ENCODE measurements around the gene SPRED2. TPM values are rescaled to one million over a fixed set of nuclear protein-coding genes. Genes with fewer than 3 reads are reported as not detected.

The SPRED2 gene
- total RNA-seq, 1 donor from 2014 or later = 54.5 TPM

DNA sequence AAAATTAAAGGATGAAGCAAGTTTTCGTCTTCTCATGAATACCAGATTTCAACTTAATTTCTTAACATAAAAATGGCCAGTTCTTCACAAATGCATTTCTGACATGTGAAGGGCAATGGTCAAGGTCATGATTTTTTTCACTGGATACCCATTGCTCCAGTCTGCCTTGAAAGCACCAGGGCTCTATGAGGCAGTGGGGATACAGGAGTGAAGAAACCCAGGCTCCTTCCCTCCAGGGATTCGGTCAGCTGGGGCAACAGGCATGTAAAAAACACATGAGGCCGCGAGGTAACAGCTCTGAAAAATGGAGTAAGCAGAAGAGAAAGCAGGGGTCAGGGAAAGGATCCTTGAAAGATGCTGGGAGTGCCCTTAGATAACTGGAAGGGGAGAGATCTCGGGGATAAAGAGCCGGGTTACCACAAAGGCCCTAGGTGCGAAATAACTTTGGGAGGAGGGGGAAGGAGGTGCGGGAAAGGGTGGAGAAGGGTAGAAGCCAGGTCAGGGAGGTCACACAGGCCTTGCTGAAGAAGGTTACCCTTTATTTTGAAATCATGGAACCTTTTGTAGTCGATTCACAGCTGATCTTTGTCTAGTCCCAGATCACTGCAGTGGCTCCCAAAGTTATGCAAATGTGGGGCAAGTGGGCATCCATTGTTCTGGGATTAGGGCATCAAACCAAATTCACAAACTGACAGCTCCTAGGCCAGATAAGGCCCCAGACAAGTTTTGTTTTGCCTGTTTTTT lies 5.2 kb upstream of the SPRED2 start:
- peaks cover 10% of the 10 kb centered on the region for H3K9me3 Mint-ChIP-seq (ENCODE audit: unreplicated experiment)
- H3K4me3 Mint-ChIP-seq (ENCODE audit: unreplicated experiment) = peak overlapping the region; percentile 100
- peak overlapping the region; percentile 86 for H3K27ac Mint-ChIP-seq (ENCODE audit: unreplicated experiment)
- TF ChIP-seq, protein P1, sequence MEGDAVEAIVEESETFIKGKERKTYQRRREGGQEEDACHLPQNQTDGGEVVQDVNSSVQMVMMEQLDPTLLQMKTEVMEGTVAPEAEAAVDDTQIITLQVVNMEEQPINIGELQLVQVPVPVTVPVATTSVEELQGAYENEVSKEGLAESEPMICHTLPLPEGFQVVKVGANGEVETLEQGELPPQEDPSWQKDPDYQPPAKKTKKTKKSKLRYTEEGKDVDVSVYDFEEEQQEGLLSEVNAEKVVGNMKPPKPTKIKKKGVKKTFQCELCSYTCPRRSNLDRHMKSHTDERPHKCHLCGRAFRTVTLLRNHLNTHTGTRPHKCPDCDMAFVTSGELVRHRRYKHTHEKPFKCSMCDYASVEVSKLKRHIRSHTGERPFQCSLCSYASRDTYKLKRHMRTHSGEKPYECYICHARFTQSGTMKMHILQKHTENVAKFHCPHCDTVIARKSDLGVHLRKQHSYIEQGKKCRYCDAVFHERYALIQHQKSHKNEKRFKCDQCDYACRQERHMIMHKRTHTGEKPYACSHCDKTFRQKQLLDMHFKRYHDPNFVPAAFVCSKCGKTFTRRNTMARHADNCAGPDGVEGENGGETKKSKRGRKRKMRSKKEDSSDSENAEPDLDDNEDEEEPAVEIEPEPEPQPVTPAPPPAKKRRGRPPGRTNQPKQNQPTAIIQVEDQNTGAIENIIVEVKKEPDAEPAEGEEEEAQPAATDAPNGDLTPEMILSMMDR (IDR thresholded peaks at IDR 0.05; ENCODE audit: partially characterized antibody, unreplicated experiment) = no peak
- peaks cover 23% of the 10 kb centered on the region for H3K4me1 Mint-ChIP-seq (ENCODE audit: low read depth, unreplicated experiment)
- peaks cover 7% of the 10 kb centered on the region for H3K27me3 Mint-ChIP-seq (ENCODE audit: unreplicated experiment)
- peaks cover 5% of the 10 kb centered on the region for H3K36me3 Mint-ChIP-seq (ENCODE audit: unreplicated experiment)
- DNase-seq = peak; percentile 31

DNA sequence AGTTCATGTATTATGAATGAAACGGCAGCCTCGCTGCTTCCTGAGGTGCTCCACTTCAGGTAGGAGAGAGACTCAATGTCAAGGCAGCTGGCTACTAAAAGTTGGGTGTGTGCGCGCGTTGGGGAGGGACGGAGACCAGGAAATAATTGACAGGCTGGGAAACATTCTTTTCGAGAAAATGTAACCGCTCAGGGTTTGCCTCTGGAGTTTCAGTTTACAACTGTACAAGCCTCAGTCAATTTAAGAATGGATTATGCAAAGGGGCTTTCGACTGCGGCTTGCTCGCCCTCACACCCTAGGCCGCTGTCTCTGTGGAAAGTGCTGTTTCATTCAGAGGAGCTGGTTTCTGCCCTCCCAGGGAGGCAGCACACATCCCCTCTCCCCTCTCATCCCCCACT lies 4.4 kb upstream of the SPRED2 start:
- H3K4me3 Mint-ChIP-seq (ENCODE audit: unreplicated experiment) = peak overlapping the region; percentile 100
- peaks cover 3% of the 10 kb centered on the region for H3K36me3 Mint-ChIP-seq (ENCODE audit: unreplicated experiment)
- H3K27me3 Mint-ChIP-seq (ENCODE audit: unreplicated experiment) = peaks cover 7% of the 10 kb centered on the region
- H3K9me3 Mint-ChIP-seq (ENCODE audit: unreplicated experiment) = peaks cover 13% of the 10 kb centered on the region
- peaks cover 23% of the 10 kb centered on the region for H3K4me1 Mint-ChIP-seq (ENCODE audit: low read depth, unreplicated experiment)
- H3K27ac Mint-ChIP-seq (ENCODE audit: unreplicated experiment) = peak overlapping the region; percentile 86
- DNase-seq = peak; percentile 22
- TF ChIP-seq, protein P1 (IDR thresholded peaks at IDR 0.05; ENCODE audit: partially characterized antibody, unreplicated experiment) = no peak

DNA sequence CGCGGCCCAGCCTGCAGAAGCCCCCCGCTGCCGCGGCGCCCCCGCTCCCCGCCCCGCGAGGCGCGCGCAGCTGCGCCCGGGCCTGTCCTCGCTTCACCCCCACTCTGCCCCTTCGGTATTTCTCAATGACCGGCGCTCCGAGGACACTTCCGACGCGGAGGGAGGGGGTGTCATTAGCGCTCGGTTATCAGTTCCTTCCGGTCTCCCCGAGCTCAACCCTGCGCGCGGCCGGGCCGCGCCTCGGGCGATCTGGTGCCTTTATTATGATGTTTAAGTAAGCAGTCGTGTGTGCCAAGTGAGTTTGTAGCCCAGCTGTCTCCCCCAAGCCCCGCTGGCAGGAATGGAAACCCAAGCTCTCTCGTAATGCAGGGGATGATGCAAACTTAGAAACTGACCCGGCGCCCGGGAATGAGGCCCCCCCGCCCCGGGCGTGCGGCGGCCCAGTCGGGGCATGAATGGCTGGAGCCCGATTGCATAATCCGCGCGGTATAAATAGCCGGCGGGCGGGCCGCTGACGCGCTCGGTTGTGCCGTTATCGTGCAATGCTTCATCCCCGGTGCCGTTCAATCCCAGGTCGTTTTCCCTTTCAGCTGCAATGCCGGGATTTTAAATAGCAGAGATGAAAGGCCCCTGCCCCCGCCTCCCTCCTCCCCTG lies 3.9 kb upstream of the SPRED2 start:
- Mint-ChIP-seq H3K4me3 (ENCODE audit: unreplicated experiment) (peak overlapping the region; percentile 100), H3K27ac (ENCODE audit: unreplicated experiment) (peak overlapping the region; percentile 100), H3K36me3 (ENCODE audit: unreplicated experiment) (no peaks in the 10 kb centered on the region), H3K27me3 (ENCODE audit: unreplicated experiment) (peaks cover 7% of the 10 kb centered on the region), H3K4me1 (ENCODE audit: low read depth, unreplicated experiment) (peaks cover 23% of the 10 kb centered on the region), H3K9me3 (ENCODE audit: unreplicated experiment) (peaks cover 14% of the 10 kb centered on the region)
- TF ChIP-seq, protein P1 (IDR thresholded peaks at IDR 0.05; ENCODE audit: partially characterized antibody, unreplicated experiment) = no peak
- DNase-seq = peak; percentile 73

DNA sequence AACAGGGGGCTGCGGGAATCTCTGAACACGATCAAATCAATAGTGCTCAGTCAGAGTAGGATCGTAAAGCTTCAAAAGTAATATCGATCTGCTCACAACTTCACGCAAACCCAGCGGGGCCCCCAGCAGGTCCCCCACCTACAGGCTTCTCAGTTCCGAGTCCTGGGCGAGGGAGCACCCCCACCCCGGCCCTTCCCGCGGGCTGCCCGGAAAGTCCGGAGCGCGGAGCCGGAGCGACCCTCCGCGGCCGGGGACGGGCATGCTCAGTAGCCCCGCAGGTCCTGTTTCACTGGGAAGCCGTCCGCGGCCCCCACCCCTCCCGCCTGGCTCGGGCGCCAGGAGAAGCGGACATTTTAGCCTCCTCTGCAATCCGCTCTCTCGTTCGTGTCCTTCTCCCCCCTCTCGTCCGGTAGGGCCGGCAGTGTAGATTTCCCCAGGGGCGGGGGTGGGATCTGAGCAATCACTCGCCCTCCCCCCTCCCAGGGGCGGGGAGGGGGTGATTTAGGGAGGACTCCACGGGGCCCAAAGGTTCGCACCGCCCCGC lies 3.3 kb upstream of the SPRED2 start:
- peak overlapping the region; percentile 100 for H3K27ac Mint-ChIP-seq (ENCODE audit: unreplicated experiment)
- H3K9me3 Mint-ChIP-seq (ENCODE audit: unreplicated experiment) = peaks cover 15% of the 10 kb centered on the region
- DNase-seq = peak; percentile 95
- TF ChIP-seq, protein P1 (IDR thresholded peaks at IDR 0.05; ENCODE audit: partially characterized antibody, unreplicated experiment) = no peak
- peaks cover 23% of the 10 kb centered on the region for H3K4me1 Mint-ChIP-seq (ENCODE audit: low read depth, unreplicated experiment)
- no peaks in the 10 kb centered on the region for H3K36me3 Mint-ChIP-seq (ENCODE audit: unreplicated experiment)
- peaks cover 7% of the 10 kb centered on the region for H3K27me3 Mint-ChIP-seq (ENCODE audit: unreplicated experiment)
- H3K4me3 Mint-ChIP-seq (ENCODE audit: unreplicated experiment) = peak overlapping the region; percentile 100

Data from glutamatergic neuron (in vitro differentiated cells).